Mesenchymal stem cell (in vitro differentiated cells and primary cell): ENCODE results near the gene FMN2.
A peak's percentile ranks its signal among the peaks of the same experiment; 100 is the strongest.

Experiments
- DNase-seq: peaks from one replicate; pipeline ENCODE4 v3.0.0-alpha.2; 2013
- H2AFZ ChIP-seq: one replicate; pipeline ENCODE4 v1.6.1; 2013; ENCODE audit warnings: low read depth, mild to moderate bottlenecking, control low read depth, inconsistent platforms, low read length, moderate library complexity
- H2AK5ac ChIP-seq: 2 replicates; pipeline ENCODE4 v1.6.1; 2013; ENCODE audit warnings: low read length, moderate library complexity, mild to moderate bottlenecking, inconsistent platforms; ENCODE audit not compliant: severe bottlenecking
- H2BK120ac ChIP-seq: one replicate; pipeline ENCODE4 v1.6.1; 2013; ENCODE audit warnings: low read depth, mild to moderate bottlenecking, inconsistent platforms, low read length, moderate library complexity
- H2BK12ac ChIP-seq, 2 experiments: one replicate each; pipeline ENCODE4 v1.6.1; 2013; ENCODE audit warnings: inconsistent platforms in 2 of 2, low read length in 2 of 2, mild to moderate bottlenecking in 2 of 2, moderate library complexity in 2 of 2, control low read depth in 1 of 2
- H2BK15ac ChIP-seq: one replicate; pipeline ENCODE4 v1.6.1; 2013; ENCODE audit warnings: mild to moderate bottlenecking, low read depth, inconsistent platforms; ENCODE audit not compliant: poor library complexity, severe bottlenecking
- H2BK5ac ChIP-seq: 2 replicates; pipeline ENCODE4 v1.6.1; 2013; ENCODE audit warnings: low read depth, mild to moderate bottlenecking, low read length, control low read depth, inconsistent platforms; ENCODE audit not compliant: poor library complexity, severe bottlenecking
- H3K14ac ChIP-seq, 2 experiments: one replicate each; pipeline ENCODE4 v1.6.1; 2013; ENCODE audit warnings: inconsistent platforms in 2 of 2, low read length in 2 of 2, control low read depth in 1 of 2, mild to moderate bottlenecking in 1 of 2, moderate library complexity in 1 of 2
- H3K18ac ChIP-seq, 2 experiments: one replicate each; pipeline ENCODE4 v1.6.1; 2013; ENCODE audit warnings: inconsistent platforms in 2 of 2, low read length in 2 of 2, control low read depth in 1 of 2, low read depth in 1 of 2, mild to moderate bottlenecking in 1 of 2
- H3K23ac ChIP-seq, 2 experiments: one replicate each; pipeline ENCODE4 v1.6.1; 2013; ENCODE audit warnings: inconsistent platforms in 2 of 2, low read length in 2 of 2, mild to moderate bottlenecking in 2 of 2, moderate library complexity in 2 of 2, control low read depth in 1 of 2
- H3K27ac ChIP-seq: 2 replicates; pipeline ENCODE4 v1.5.1; 2013; ENCODE audit warnings: mild to moderate bottlenecking, moderate library complexity, low read length, control low read depth, inconsistent platforms; ENCODE audit not compliant: poor library complexity, severe bottlenecking
- H3K27me3 ChIP-seq, 2 experiments: 2 replicates each; pipeline versions ENCODE4 v1.6.1 to v1.7.0; 2013; ENCODE audit warnings: low read length in 2 of 2, mild to moderate bottlenecking in 2 of 2, moderate library complexity in 2 of 2, control low read depth in 1 of 2, inconsistent platforms in 1 of 2; ENCODE audit not compliant: control insufficient read depth in 1 of 2, insufficient read depth in 1 of 2
- H3K36me3 ChIP-seq, 2 experiments: 2 replicates each; pipeline versions ENCODE4 v1.6.1 to v1.7.0; 2013; ENCODE audit warnings: low read length in 2 of 2, control low read depth in 1 of 2, inconsistent platforms in 1 of 2, low read depth in 1 of 2, mild to moderate bottlenecking in 1 of 2; ENCODE audit not compliant: insufficient read depth in 2 of 2, control insufficient read depth in 1 of 2
- H3K4ac ChIP-seq, 2 experiments: one replicate each; pipeline ENCODE4 v1.6.1; 2013; ENCODE audit warnings: inconsistent platforms in 2 of 2, low read length in 2 of 2, mild to moderate bottlenecking in 2 of 2, moderate library complexity in 2 of 2, control low read depth in 1 of 2, low read depth in 1 of 2
- H3K4me1 ChIP-seq: 2 replicates; pipeline ENCODE4 v1.6.1; 2013; ENCODE audit warnings: low read depth, low read length, control low read depth; ENCODE audit not compliant: control insufficient read depth, insufficient read depth
- H3K4me2 ChIP-seq: 2 replicates; pipeline ENCODE4 v1.6.1; 2013; ENCODE audit warnings: low read length, mild to moderate bottlenecking, inconsistent platforms; ENCODE audit not compliant: poor library complexity, severe bottlenecking
- H3K4me3 ChIP-seq, 2 experiments: 2 replicates each; pipeline versions ENCODE4 v1.5.1 to v1.7.0; 2013; ENCODE audit warnings: low read length in 2 of 2, mild to moderate bottlenecking in 2 of 2, control low read depth in 1 of 2, low read depth in 1 of 2; ENCODE audit not compliant: insufficient read depth in 1 of 2
- H3K79me1 ChIP-seq: replicated peaks from 2 replicates; pipeline ENCODE4 v1.6.1; 2013; ENCODE audit warnings: mild to moderate bottlenecking, control low read depth, low read length, inconsistent platforms; ENCODE audit not compliant: poor library complexity, severe bottlenecking
- H3K9ac ChIP-seq: 2 replicates; pipeline ENCODE4 v1.7.0; 2013; ENCODE audit warnings: mild to moderate bottlenecking, low read length, moderate library complexity
- H3K9me3 ChIP-seq: 2 replicates; pipeline ENCODE4 v1.7.0; 2013; ENCODE audit warnings: mild to moderate bottlenecking, low read length; ENCODE audit not compliant: control insufficient read depth
- H4K8ac ChIP-seq: one replicate; pipeline ENCODE4 v1.6.1; 2013; ENCODE audit warnings: inconsistent platforms, mild to moderate bottlenecking, low read length, moderate library complexity
- H4K91ac ChIP-seq: one replicate; pipeline ENCODE4 v1.6.1; 2013; ENCODE audit warnings: mild to moderate bottlenecking, low read length, inconsistent platforms
- WGBS: methylation state at CpG from one replicate; pipeline ENCODE4 v1.1.7; 2013; ENCODE audit warnings: mixed read lengths; 5-methylcytosine and 5-hydroxymethylcytosine counted together

The FMN2 gene

GRCh38 chr1:240435996-240436566, 344.4 kb downstream of the FMN2 start:
- Histone ChIP-seq H3K4me2 (no peak overlapping the region), H3K9me3 (no peaks in the 10 kb centered on the region), H2AK5ac (no peak overlapping the region), H3K79me1 (peaks cover 7% of the 10 kb centered on the region), H2BK120ac (no peak overlapping the region), H4K8ac (no peak overlapping the region), H3K27me3 (no peaks in the 10 kb centered on the region), H3K36me3 (peaks cover 3 to 20% of the 10 kb centered on the region in 2 experiments), H3K18ac (no peak overlapping the region), H3K23ac (no peak overlapping the region), H3K9ac (no peak overlapping the region), H2BK5ac (no peak overlapping the region), H3K4me1 (peaks cover 3% of the 10 kb centered on the region), H3K14ac (no peak overlapping the region), H4K91ac (no peak overlapping the region), H2BK15ac (no peak overlapping the region), H2BK12ac (no peak overlapping the region), H3K27ac (no peak overlapping the region), H2AFZ (no peak overlapping the region), H3K4ac (no peak overlapping the region), H3K4me3 (no peak overlapping the region)
- DNase-seq, result peak; percentile 22
- WGBS, result 88% methylated on average over 7 of the region's 9 CpGs

GRCh38 chr1:240441669-240442068, 350.0 kb downstream of the FMN2 start:
- Histone ChIP-seq H3K27me3 (no peaks in the 10 kb centered on the region), H3K23ac (no peak overlapping the region), H2BK5ac (no peak overlapping the region), H3K4ac (no peak overlapping the region), H3K18ac (no peak overlapping the region), H3K4me1 (peaks cover 2% of the 10 kb centered on the region), H3K79me1 (peaks cover 14% of the 10 kb centered on the region), H3K4me3 (no peak overlapping the region), H3K4me2 (peak overlapping the region; percentile 40), H3K36me3 (peaks cover 3 to 31% of the 10 kb centered on the region in 2 experiments), H2AK5ac (no peak overlapping the region), H3K9ac (no peak overlapping the region), H2BK12ac (no peak overlapping the region), H4K8ac (no peak overlapping the region), H2AFZ (no peak overlapping the region), H3K27ac (peak overlapping the region; percentile 55), H4K91ac (no peak overlapping the region), H3K9me3 (no peaks in the 10 kb centered on the region), H2BK120ac (no peak overlapping the region), H3K14ac (no peak overlapping the region), H2BK15ac (no peak overlapping the region)
- DNase-seq, result no peak
- WGBS, result 100% methylated on average over 1 of the region's 1 CpG

- Histone ChIP-seq H3K4me1 (peaks cover 2% of the 10 kb centered on the region), H3K9me3 (no peaks in the 10 kb centered on the region), H3K27ac (no peak overlapping the region), H3K18ac (no peak overlapping the region), H3K36me3 (peaks cover 0 to 12% of the 10 kb centered on the region in 2 experiments), H4K91ac (no peak overlapping the region), H3K27me3 (no peaks in the 10 kb centered on the region), H2BK120ac (no peak overlapping the region), H2AK5ac (no peak overlapping the region), H3K79me1 (peaks cover 13% of the 10 kb centered on the region), H3K4me3 (no peak overlapping the region), H3K9ac (no peak overlapping the region), H3K4ac (no peak overlapping the region), H2BK12ac (no peak overlapping the region), H2BK5ac (no peak overlapping the region), H2BK15ac (no peak overlapping the region), H3K23ac (no peak overlapping the region), H3K14ac (no peak overlapping the region), H3K4me2 (no peak overlapping the region), H4K8ac (peak overlapping the region; percentile 15), H2AFZ (no peak overlapping the region)
- WGBS, result 94% methylated on average over 3 of the region's 3 CpGs
- no peak for DNase-seq
Measured at GRCh38 chr1:240445369-240445768, 353.7 kb downstream of the FMN2 start.

GRCh38 chr1:240455228-240455821, 363.6 kb downstream of the FMN2 start:
- 65% methylated on average over 4 of the region's 7 CpGs for WGBS
- Histone ChIP-seq H2BK5ac (no peak overlapping the region), H3K23ac (no peak overlapping the region), H3K27ac (no peak overlapping the region), H3K4me1 (no peaks in the 10 kb centered on the region), H3K18ac (no peak overlapping the region), H3K4me2 (no peak overlapping the region), H2BK12ac (no peak overlapping the region), H4K91ac (no peak overlapping the region), H3K36me3 (no peaks in the 10 kb centered on the region), H4K8ac (no peak overlapping the region), H2AFZ (no peak overlapping the region), H3K9me3 (no peaks in the 10 kb centered on the region), H3K27me3 (no peaks in the 10 kb centered on the region), H3K4me3 (no peak overlapping the region), H3K14ac (no peak overlapping the region), H2BK15ac (no peak overlapping the region), H3K79me1 (peaks cover 3% of the 10 kb centered on the region), H3K9ac (no peak overlapping the region), H3K4ac (no peak overlapping the region), H2AK5ac (no peak overlapping the region), H2BK120ac (no peak overlapping the region)
- peak; percentile 11 for DNase-seq
